Upper lobe of left lung (tissue), 6 donors: ENCODE data around the gene TSN. TPM values are rescaled to one million over a fixed set of nuclear protein-coding genes. Genes with fewer than 3 reads are reported as not detected.

ENCODE experiments used
- ATAC-seq, 2 donors: fragments of 200-7000 bp; cut with Tn5 transposase; one replicate each; pipeline ENCODE4 v1.9.1; 2022; ENCODE audit warnings: mild to moderate bottlenecking in 2 of 2, moderate library complexity in 2 of 2; ENCODE audit not compliant: low FRiP score in 2 of 2
- DNase-seq, 2 donors: peaks; one replicate each; pipeline ENCODE4 v3.0.0-alpha.2; 2019 to 2020
- H3K27ac ChIP-seq, 4 donors: fragments of 200-600 bp; sonication (generic); one replicate each; pipeline ENCODE4 v1.5.1; 2016 to 2019
- H3K27me3 ChIP-seq, 4 donors: fragments of 200-600 bp; sonication (generic); one replicate each; pipeline ENCODE4 v1.5.1; 2017 to 2019
- H3K36me3 ChIP-seq, 4 donors: fragments of 200-600 bp; sonication (generic); one replicate each; pipeline ENCODE4 v1.5.1; 2016 to 2019
- H3K4me1 ChIP-seq, 4 donors: fragments of 200-600 bp; sonication (generic); one replicate each; pipeline ENCODE4 v1.5.1; 2018 to 2019
- H3K4me3 ChIP-seq, 4 donors: fragments of 200-600 bp; sonication (generic); one replicate each; pipeline ENCODE4 v1.5.1; 2017 to 2019; ENCODE audit warnings: mild to moderate bottlenecking in 2 of 4, moderate library complexity in 1 of 4
- H3K9me3 ChIP-seq, 4 donors: fragments of 200-600 bp; sonication (generic); one replicate each; pipeline ENCODE4 v1.5.1; 2018 to 2019
- CTCF ChIP-seq, 6 experiments: fragments of 450-650 bp in 4 of 6; fragments of 200-600 bp in 2 of 6; sonication (generic) in 2 of 6; IDR thresholded peaks; one replicate each; pipeline ENCODE4 v1.5.1; 2016 to 2019; ENCODE audit warnings: antibody characterized with exemption in 6 of 6
- EP300 ChIP-seq, 4 donors: sonication (generic); formaldehyde crosslinking; IDR thresholded peaks; one replicate each; pipeline ENCODE4 v1.5.1; 2017; ENCODE audit warnings: antibody characterized with exemption in 4 of 4, control low read depth in 2 of 4
- POLR2A ChIP-seq, 4 donors: fragments of 450-650 bp; IDR thresholded peaks; one replicate each; pipeline ENCODE4 v1.5.1; 2016 to 2017; ENCODE audit warnings: antibody characterized with exemption in 4 of 4, mild to moderate bottlenecking in 2 of 4
- POLR2AphosphoS5 ChIP-seq, 2 donors: sonication (generic); formaldehyde crosslinking; IDR thresholded peaks; one replicate each; pipeline ENCODE4 v1.5.1; 2017; ENCODE audit warnings: antibody characterized with exemption in 2 of 2
- WGBS, 2 donors: methylation state at CpG; one replicate each; pipeline ENCODE4 v1.1.5; 2017 to 2018; 5-methylcytosine and 5-hydroxymethylcytosine counted together
- total RNA-seq, 6 donors: library from RNA; depleted of rRNA in 4 of 6; stranded (reverse); fragments of >200 nt in 4 of 6; gene quantifications; one replicate each; pipeline versions ENCODE4 v1.1.0 to v1.2.1, GENCODE V29; 2016 to 2021
- donor health status: DM: no; HTN: no; CAD: no; lungs with moderate emphysema.
- donor health status: DM: no; HTN: yes; CAD: no; lungs with severe emphysema.

Gene TSN
- total RNA-seq, 6 donors from 2014 or later, result 8.3 to 52.8 (median 40.0) TPM

GRCh38 chr2:121764681-121765228, 9.3 kb downstream of the TSN start:
- Histone ChIP-seq H3K4me1 (no peaks in the 10 kb centered on the region), H3K27me3 (no peaks in the 10 kb centered on the region), H3K27ac (no peak overlapping the region), H3K4me3 (no peak overlapping the region), H3K36me3 (peaks cover 19 to 95% (median 67%) of the 10 kb centered on the region in 4 donors), H3K9me3 (no peaks in the 10 kb centered on the region)
- ATAC-seq, result no peak
- TF ChIP-seq POLR2AphosphoS5 (IDR thresholded peaks at IDR 0.05), result no peak
- TF ChIP-seq POLR2A (IDR thresholded peaks at IDR 0.05), result no peak
- no peak for TF ChIP-seq CTCF (IDR thresholded peaks at IDR 0.05)
- TF ChIP-seq EP300 (IDR thresholded peaks at IDR 0.05), result no peak
- WGBS, 2 donors, result 86 to 93% methylated on average over 10 of the region's 10 CpGs
- DNase-seq, result no peak

- TF ChIP-seq EP300 (IDR thresholded peaks at IDR 0.05) (no peak), CTCF (IDR thresholded peaks at IDR 0.05) (no peak), POLR2A (IDR thresholded peaks at IDR 0.05) (no peak), POLR2AphosphoS5 (IDR thresholded peaks at IDR 0.05) (no peak)
- DNase-seq (no peak), ATAC-seq (no peak)
- 70 to 74% methylated on average over 1 of the region's 1 CpG for WGBS, 2 donors
- Histone ChIP-seq H3K27me3 (no peaks in the 10 kb centered on the region), H3K9me3 (no peaks in the 10 kb centered on the region), H3K4me3 (no peak overlapping the region), H3K27ac (no peak overlapping the region), H3K36me3 (peaks cover 14 to 76% (median 52%) of the 10 kb centered on the region in 4 donors), H3K4me1 (no peaks in the 10 kb centered on the region)
Measured at GRCh38 chr2:121766624-121767023, 11.2 kb downstream of the TSN start.

- Histone ChIP-seq H3K27ac (no peak overlapping the region), H3K36me3 (peaks cover 14 to 60% (median 42%) of the 10 kb centered on the region in 4 donors), H3K27me3 (no peaks in the 10 kb centered on the region), H3K4me3 (no peak overlapping the region), H3K4me1 (peaks cover 0 to 6% (median 0%) of the 10 kb centered on the region in 4 donors), H3K9me3 (no peaks in the 10 kb centered on the region)
- WGBS, 2 donors, result 76 to 93% methylated on average over 5 of the region's 5 CpGs
- no peak for ATAC-seq
- TF ChIP-seq POLR2A (IDR thresholded peaks at IDR 0.05) (no peak), POLR2AphosphoS5 (IDR thresholded peaks at IDR 0.05) (no peak)
- DNase-seq, result no peak
Measured at GRCh38 chr2:121768143-121768755, 12.8 kb downstream of the TSN start.

GRCh38 chr2:121771976-121772742, 16.7 kb downstream of the TSN start:
- WGBS, 2 donors, result 53 to 57% methylated on average over 6 of the region's 6 CpGs

More at GRCh38 chr2:121771976-121772742, 16.7 kb downstream of the TSN start:
- ATAC-seq (no peak), DNase-seq (no peak)
- peaks cover 0 to 21% (median 9%) of the 10 kb centered on the region in 4 donors for H3K36me3 ChIP-seq
- H3K4me1 ChIP-seq, result peaks cover 0 to 6% (median 0%) of the 10 kb centered on the region in 4 donors
- no peaks in the 10 kb centered on the region for H3K9me3 ChIP-seq
- TF ChIP-seq POLR2A (IDR thresholded peaks at IDR 0.05) (no peak), EP300 (IDR thresholded peaks at IDR 0.05) (no peak), CTCF (IDR thresholded peaks at IDR 0.05) (no peak), POLR2AphosphoS5 (IDR thresholded peaks at IDR 0.05) (no peak)
- H3K4me3 ChIP-seq, result no peak overlapping the region
- no peaks in the 10 kb centered on the region for H3K27me3 ChIP-seq
- H3K27ac ChIP-seq, result no peak overlapping the region
